SHP77 treated with DMSO at 0.1 percent for 48 hours (cell line): ENCODE measurements around the gene MAP2K5.

Experiments
- DNase-seq: peaks from one replicate; lab custom pipeline; 2025; lab: John Stamatoyannopoulos, UW

The MAP2K5 gene

DNA sequence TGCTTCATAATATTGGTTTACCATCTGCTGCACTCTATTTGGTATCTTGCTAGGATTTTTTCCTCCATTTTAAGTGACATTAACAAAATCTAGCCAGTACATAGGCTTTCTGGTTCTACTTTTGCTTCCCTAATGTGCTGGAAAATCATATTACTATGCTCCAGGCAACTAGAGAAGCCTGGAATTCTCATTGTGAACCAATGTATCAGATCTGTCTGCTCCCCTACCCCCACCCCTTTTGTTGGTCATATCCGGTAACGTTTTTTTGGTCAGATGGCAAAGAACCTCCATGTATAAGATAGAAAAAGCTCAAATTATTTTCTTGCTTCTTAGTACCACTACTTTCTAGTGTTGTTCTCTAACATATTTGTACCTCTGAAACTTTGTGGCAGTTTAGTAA, 17.1 kb downstream of the MAP2K5 start:
- DNase-seq = no peak

DNA sequence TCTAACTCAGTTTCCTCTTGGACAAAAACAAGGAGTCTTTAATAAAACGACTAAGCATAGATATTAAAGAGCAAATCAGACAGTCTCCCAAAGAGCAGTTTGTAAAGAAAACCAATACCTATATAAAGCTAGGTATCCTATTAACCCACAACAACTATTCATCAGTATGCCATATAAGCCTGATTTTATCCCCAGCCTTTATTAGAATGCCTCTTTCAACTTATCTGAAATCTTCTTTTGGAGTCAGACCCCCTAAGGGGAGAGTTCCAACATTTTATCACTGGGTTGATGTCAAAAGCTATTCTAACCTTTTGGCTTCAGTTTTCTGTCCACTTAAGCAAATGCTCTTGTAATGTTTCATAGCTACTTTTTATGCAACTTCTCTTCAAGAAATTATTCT, 17.8 kb downstream of the MAP2K5 start:
- DNase-seq = no peak

GRCh38 chr15:67563092-67563491, 20.6 kb downstream of the MAP2K5 start:
- DNase-seq = no peak

- no peak for DNase-seq
Observed at GRCh38 chr15:67564021-67564967, 21.8 kb downstream of the MAP2K5 start.

- DNase-seq = no peak
Observed at GRCh38 chr15:67564968-67565345, 22.5 kb downstream of the MAP2K5 start.

GRCh38 chr15:67569668-67570067, 27.2 kb downstream of the MAP2K5 start:
- DNase-seq = no peak

DNA sequence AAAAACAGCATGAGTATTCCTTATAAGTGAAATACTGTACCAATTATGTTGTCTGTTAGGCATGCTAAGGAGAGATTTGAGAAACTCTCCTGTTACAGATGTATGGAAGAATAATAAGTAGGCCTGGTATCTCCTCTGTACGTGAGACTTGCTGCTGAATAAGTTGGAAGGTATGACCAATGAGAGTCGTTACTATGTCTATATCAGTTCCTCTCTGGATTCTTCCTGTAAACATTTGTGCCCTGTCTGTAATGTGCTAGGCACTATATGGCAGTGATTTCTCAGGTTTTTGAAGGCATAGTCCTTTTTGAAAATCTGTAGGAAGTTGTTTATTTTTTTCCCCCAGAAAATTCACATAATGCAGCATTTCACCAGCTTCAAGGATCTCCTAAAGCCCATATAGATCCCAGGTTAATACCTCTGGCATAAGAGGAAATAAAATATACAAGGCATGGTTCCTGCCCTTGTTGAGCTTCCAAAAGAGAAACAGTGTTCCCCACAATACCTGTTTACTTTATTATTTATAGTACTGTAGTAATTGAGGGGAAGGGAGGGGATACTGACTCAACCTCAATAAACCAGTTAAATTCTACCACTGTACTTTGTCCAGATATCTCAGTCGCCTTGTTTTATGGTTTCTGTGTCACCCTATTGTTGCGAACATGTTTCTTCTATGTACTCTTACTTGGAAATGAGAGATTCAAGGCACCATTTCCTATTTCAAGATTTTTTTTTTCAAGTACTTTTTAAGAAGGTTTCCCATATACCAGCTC, 28.6 kb downstream of the MAP2K5 start:
- DNase-seq = no peak

- no peak for DNase-seq
Observed at GRCh38 chr15:67571648-67572415, 29.3 kb downstream of the MAP2K5 start.

GRCh38 chr15:67573194-67573593, 30.7 kb downstream of the MAP2K5 start:
- DNase-seq = no peak

DNA sequence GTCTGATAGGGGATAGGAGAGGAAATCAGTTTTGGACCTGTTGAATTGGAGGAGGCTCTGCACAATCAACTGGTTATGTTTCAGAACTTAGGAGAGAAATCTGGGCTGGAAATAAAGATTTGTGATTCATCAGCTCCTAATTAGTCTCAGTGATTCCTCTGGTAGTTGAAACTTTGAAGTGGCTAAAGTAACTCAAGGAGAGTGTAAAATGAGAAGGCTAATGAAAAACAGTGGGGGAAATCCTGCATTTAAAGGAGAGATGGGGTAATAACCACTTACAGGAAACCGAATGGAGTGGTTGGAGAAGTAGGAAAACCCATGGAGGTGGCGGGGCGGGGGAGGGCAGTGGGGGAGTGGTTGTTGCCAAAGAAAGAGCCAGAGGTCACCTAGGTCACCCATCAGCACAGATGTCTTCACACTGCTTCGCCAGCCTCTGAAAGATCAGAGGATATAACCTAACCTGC, 32.6 kb downstream of the MAP2K5 start:
- DNase-seq = no peak

GRCh38 chr15:67578020-67578600, 35.6 kb downstream of the MAP2K5 start:
- no peak for DNase-seq

DNA sequence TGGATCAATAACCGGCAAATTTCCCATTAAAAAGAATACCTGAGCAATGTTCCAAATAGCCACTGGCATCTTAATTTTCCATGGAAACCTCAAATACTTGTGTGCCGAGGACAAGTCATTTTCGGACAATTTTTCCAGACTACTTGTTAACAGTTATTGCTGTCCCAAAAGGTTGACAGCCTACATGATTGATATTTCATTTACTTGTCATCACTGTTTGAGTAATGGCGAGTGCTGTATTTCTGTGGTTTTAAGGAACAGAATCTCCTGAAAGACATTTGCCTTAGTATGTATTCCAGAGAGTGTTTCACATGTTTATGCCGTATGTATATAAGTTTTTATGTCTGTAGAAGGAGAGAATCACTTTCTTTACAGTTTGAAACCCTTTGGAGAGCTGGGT, 36.7 kb downstream of the MAP2K5 start:
- no peak for DNase-seq

DNA sequence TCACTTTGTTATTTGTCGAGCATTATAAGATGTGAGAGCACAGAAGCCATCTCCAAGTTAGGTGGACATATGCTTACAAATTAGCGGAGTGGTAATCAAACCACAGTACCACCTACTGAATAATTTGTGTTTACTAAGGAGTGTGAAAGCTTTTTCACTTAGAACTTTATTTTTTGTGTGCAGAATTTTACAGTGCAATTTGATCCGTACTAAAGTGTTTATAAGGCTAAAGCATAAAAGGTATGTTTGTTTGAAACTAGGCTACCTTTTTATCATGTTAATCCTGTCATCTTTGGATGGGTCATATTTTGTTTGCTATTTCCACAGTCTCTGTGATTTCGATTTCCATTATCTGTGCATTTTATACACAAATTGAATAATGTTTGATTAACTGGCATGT, 37.5 kb downstream of the MAP2K5 start:
- no peak for DNase-seq

DNA sequence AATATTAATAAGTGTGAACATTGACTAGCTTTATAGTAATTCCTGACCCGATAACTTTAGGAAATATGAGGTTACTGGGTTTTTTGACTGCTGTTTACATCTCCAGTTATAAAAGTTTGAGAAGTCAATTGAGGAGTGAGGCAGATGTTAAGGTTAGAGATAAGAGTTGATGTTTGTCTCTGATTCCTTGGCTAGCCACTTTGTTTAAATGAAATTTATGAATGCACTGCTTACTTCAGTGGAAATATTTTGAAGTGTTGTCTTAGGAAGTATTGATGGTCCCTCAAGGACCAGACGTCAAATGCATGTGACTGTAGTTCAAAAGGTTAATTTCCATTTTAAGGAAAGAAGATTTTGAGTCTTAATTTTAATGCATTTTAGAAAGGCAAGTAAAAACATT, 41.7 kb downstream of the MAP2K5 start:
- no peak for DNase-seq

DNA sequence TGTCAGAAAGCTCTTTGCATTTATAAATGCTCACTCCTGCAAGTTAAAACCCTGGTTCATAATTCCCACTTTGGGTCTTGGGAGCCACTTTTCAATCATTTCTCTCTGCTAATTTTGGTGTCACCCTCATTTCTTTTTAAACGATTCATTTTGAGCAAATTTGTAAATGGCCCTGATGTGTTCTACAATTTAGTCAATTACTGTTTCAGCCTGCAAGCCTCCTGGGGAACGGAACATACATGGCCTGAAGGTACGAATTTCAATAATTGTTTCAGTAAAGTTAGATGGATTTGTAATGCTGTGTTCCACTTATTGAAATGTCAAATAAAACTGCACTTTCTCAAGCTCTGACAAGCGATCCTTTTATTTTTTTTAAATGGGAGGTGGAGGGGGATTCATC, 43.2 kb downstream of the MAP2K5 start:
- no peak for DNase-seq

DNA sequence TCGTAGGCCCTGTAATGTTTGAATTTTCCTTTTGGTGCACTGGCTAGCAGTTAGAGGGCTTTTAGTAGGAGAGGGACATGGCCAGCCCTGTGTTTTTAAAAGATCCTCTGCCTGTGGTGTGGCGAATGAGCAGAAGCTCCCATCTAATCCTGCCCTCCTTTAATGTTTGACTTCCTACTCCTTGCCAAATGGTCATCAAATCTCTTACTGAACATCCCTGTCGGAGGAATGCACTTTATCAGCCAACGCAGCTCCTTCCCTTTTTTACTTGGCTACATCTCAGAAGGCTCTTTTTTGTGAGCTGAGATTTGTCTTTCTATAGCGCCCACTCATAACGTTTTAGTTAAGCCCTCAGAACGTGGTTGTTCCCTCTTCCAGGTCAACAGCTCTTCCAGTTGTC, 44.8 kb downstream of the MAP2K5 start:
- DNase-seq = no peak

DNA sequence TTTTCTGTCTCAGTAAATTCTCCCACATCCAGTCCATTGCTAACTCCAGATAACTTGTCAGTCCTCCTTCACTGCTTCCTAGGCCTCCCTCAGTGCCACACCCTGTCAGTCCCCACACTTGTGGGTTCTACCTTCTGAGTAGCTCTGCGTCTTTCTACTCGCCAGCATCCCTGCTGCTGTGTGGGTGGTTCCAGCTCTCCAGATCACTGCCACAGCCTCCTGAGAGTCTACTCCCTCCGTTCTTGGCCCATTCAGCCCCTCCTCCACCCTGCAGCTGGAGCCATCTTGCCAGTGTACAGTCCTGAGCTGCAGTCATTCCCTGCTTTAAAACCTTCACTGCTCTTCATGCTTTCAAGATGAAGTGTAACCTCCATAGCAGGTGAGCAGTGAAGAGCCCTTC, 45.3 kb downstream of the MAP2K5 start:
- no peak for DNase-seq

DNA sequence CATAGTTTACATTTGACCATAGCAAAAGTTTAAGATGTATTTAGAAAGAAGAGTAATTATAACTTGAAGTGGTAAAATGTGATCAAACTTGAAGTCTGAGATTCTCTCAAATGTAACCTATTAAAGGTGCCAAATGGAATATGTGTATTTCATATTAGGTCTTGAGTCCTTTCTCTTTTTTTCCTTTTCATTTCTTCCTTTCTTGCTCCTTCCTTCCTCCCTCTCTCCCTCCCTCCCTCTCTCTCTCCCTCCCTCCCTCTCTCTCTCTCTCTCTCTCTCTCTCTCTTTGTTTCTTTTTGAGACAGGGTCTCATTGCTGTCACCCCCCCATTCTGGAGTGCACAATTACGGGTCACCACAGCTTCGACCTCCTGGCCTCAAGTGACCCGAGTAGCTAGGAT, 47.7 kb downstream of the MAP2K5 start:
- no peak for DNase-seq

DNA sequence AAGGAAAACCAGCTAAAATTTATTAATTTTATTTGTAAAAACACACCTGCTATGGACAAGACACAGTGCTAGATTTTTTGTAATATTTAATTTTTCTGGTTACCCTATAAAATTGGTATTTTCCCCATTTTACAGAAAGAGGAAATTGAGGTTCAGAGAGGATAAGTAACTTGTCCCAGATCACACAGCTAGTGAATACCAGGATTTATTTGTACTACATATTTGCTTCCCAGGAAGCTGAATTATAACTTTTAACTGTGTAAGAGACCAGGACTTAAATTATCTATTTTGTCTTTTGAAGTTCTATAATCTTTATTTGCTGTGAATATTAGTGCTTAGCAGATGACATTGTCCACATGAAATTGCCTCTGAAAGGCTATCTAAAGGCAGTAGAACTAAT, 49.7 kb downstream of the MAP2K5 start:
- DNase-seq = no peak

GRCh38 chr15:67593562-67593961, 51.1 kb downstream of the MAP2K5 start:
- DNase-seq = no peak

DNA sequence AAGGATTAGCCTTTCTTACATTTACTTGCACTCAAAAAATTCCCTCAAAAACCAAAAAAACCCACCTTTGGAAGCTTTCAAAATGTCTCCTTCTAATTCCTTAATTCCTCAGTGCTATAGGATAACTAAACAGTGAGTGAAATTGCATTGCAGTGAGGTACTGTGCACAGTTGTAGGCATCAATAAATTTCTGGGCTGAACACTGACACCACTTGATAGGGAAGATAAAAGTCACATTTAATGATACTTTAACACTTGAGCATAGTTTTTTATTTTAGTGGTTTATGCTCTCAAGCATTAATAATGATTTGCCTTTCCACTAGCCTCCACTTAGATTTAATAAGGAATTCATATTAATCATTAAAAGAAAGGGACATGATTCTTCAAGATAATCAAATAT, 52.3 kb downstream of the MAP2K5 start:
- DNase-seq = no peak

DNA sequence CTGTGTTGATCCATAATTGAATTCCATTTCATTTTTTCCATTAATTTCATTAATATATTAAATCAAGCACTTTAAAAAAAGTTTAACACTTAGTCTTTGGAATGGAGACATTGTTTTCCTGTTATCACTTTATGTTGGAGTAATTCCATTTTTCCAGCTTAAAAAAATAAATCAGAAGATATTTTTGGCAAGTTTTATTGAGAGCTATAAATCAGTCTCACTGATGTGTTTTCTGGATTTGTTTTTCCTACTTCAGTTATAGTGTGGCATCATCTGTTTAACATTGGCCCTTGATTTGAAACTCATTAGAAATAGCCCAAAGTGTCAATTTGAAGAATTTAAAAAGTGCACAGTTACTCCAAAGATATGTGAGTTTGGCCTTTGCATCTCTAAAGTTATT, 53.1 kb downstream of the MAP2K5 start:
- DNase-seq = no peak
